Choroid plexus epithelial cell (primary cell): ENCODE results near the gene IGFBP5.
A peak's percentile ranks its signal among the peaks of the same experiment; 100 is the strongest.

Experiments used
- DNase-seq: peaks from one replicate; pipeline ENCODE4 v3.0.0-alpha.2; 2010; ENCODE audit warnings: low read depth
- H3K4me3 ChIP-seq: 2 replicates; pipeline ENCODE4 v1.5.1; 2011; ENCODE audit warnings: low read depth, mild to moderate bottlenecking, control low read depth, low read length, moderate library complexity
- TF ChIP-seq, protein P1 (sequence below): conservative IDR thresholded peaks from 2 replicates; pipeline ENCODE4 v1.5.1; 2011; ENCODE audit warnings: low read depth, mild to moderate bottlenecking, control low read depth, inconsistent platforms, low read length, moderate library complexity

IGFBP5 gene

DNA sequence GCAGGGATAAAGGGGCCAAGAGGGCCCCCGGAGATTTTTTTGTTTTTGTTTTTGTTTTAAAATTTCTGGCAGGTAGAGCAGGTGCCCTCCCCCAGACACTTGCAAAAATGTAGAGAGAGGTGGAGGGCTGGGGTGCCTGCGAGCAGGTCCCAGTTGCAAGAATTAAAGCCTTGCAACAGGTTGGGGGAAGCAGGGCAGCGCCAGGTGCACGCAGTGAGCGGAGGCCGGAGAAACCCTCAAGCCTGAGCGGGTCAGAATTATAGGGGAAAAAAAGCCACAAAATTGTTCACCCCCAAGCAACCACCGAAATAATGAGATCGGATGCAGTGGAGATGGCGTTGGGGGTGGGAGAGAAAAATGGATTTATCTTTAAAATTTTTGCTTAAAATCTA, 527 bp downstream of the IGFBP5 start:
- TF ChIP-seq, protein P1, sequence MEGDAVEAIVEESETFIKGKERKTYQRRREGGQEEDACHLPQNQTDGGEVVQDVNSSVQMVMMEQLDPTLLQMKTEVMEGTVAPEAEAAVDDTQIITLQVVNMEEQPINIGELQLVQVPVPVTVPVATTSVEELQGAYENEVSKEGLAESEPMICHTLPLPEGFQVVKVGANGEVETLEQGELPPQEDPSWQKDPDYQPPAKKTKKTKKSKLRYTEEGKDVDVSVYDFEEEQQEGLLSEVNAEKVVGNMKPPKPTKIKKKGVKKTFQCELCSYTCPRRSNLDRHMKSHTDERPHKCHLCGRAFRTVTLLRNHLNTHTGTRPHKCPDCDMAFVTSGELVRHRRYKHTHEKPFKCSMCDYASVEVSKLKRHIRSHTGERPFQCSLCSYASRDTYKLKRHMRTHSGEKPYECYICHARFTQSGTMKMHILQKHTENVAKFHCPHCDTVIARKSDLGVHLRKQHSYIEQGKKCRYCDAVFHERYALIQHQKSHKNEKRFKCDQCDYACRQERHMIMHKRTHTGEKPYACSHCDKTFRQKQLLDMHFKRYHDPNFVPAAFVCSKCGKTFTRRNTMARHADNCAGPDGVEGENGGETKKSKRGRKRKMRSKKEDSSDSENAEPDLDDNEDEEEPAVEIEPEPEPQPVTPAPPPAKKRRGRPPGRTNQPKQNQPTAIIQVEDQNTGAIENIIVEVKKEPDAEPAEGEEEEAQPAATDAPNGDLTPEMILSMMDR = no peak
- H3K4me3 ChIP-seq = peak overlapping the region; percentile 73
- DNase-seq = no peak

DNA sequence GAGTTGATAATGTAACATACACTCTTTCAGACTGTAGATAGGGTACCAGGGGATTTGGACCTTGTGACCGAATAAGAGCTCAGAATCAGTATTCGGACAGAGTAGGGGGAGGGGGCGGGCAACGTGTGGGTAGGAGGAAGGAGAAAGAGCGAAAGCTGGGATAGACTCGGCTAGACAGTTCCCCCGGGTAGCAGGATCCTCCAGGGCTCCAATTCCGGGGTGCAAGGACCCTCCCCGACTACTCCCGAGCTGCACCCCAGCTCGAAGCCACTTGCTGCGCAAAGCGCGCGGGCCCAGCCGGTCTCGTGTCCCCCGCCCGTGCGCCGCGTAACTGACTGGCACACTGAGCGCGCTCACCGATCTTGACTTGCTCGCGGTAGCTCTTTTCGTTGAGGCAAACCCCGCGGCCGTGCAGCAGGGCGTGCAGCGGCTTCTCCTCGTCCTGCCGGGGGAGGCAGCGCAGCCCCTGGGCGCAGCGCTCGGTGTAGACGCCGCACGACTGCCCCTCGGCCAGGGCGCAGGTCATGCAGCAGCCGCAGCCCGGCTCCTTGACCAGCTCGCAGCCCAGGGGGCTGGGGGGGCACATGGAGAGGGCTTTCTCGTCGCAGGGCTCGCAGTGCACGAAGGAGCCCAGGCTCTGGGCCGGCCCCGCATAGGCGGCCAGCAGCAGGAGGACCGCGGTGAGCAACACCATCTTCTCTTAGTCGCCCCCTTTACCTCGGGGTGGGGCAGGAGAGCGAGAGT, 1.1 kb downstream of the IGFBP5 start:
- DNase-seq = peak; percentile 50

DNA sequence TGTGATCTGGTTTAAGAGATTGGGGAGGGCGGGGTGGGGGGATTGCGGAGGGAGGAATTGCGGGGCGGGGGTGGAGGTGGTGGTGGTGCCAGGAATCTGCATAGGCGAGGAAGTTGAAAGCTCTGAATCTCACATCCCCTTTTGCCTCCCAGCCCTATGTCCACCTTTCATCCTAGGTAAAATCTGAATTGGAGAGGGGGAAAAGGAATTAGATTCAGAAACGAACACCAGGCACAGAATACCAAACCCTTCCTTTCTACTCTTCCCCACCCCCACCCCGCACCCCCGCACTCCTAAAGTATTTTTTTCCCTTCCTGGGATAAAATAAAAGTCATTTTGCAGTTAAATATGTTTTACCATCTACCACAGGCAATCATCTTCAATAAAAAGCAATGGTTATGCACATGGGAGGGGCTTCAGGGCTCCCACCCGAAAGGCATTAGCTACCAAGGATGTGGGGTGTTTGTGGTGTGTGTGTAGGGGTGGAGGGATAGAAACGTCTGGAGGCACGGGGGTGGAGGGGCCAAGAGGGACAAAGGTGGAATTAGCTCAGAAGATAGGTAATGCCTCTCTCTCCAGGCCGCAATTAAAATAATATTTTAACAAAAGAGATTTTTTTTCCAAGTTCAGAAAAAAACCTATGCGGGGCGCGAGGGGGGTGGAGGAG, 1.8 kb downstream of the IGFBP5 start:
- DNase-seq = no peak
- TF ChIP-seq, protein P1 = no peak
- peak overlapping the region; percentile 73 for H3K4me3 ChIP-seq

More for the DNA sequence above, 1.1 kb downstream of the IGFBP5 start:
- TF ChIP-seq, protein P1 = no peak
- peak overlapping the region; percentile 73 for H3K4me3 ChIP-seq

- TF ChIP-seq, protein P1 = no peak
- DNase-seq = peak; percentile 82
- peak overlapping the region; percentile 73 for H3K4me3 ChIP-seq
Observed at GRCh38 chr2:216692636-216693413, 2.5 kb downstream of the IGFBP5 start.

GRCh38 chr2:216690853-216691741, 4.3 kb downstream of the IGFBP5 start:
- H3K4me3 ChIP-seq = peak overlapping the region; percentile 44
- DNase-seq = peak; percentile 90
- TF ChIP-seq, protein P1 = no peak

- no peak overlapping the region for H3K4me3 ChIP-seq
- DNase-seq = no peak
- TF ChIP-seq, protein P1 = no peak
Observed at GRCh38 chr2:216690456-216690852, 4.9 kb downstream of the IGFBP5 start.
